Occipital lobe (tissue), 2 donors: ENCODE results near the gene CLIC5. TPM values are rescaled to one million over a fixed set of nuclear protein-coding genes. Genes with fewer than 3 reads are reported as not detected.

Experiments
- DNase-seq: peaks from one replicate; lab custom pipeline; 2025; lab: John Stamatoyannopoulos, UW
- total RNA-seq: library from RNA; depleted of rRNA; stranded (reverse); fragments of >200 nt; gene quantifications from one replicate; pipeline ENCODE4 v1.2.3, GENCODE V29; 2014

The CLIC5 gene
- total RNA-seq, 1 donor from 2014 or later: 0.47 TPM

- no peak for DNase-seq
Observed at GRCh38 chr6:46036911-46037310, 21.3 kb upstream of the CLIC5 start.

DNA sequence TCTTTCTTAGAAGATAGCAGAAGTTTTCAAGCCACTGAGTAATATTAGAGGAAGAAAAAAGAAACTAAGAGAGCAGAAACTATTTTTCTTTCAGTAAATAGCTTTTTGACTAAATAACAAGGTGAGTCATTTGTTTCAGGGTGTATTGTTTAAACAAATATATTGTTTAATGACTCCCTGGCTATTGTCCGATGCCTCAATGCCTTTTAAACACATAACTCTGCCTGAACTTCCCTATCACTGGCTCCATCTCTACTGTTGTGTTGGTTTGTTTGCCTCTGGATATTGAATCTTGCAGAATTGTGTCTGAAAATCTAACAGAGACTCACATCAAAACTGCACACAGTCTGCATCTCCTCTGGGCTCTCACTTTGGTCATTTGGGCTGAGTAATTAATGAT is 19.6 kb upstream of the CLIC5 start:
- no peak for DNase-seq

- no peak for DNase-seq
Observed at GRCh38 chr6:46032110-46032998, 16.7 kb upstream of the CLIC5 start.

DNA sequence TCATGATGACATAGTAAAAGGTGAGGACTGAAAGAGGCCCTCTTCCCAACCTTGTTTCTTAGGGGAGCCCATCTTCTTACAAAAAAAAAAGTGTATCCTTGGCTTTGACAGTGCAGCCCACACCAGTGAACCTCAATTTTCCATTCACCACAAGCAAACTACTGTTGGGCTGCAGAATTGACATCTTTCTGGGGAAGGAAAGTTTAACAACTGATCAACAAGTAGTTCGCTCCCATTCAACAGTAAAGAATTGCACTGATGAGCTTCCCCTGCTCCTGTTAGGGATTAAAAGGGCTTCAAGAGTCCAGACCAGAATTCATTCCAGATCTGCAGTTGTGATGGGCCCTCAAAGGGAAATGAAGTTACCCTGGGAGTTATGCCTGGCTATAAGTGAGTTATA is 13.9 kb upstream of the CLIC5 start:
- no peak for DNase-seq

DNA sequence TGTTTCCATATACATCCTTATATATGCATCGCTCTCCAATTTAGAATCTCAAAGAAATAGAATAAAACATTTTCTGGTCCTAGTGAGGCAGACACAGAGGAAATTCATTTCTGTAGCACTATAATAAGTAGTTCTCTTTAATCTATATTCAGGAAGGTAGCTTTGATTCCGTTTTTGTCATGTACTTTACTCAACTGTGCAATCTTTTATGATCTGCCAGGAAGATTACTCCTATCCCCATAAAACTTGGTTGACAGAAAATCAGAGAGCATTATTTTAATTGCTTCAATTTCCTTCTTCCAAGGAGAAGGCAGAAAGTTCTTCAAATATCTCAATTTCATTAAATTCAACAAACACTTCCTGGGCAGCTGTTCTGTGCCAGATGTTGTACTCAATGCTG is 10.6 kb upstream of the CLIC5 start:
- DNase-seq: no peak

- DNase-seq: no peak
Observed at GRCh38 chr6:46025573-46025972, 9.9 kb upstream of the CLIC5 start.

GRCh38 chr6:46024124-46024769 is 8.6 kb upstream of the CLIC5 start:
- DNase-seq: no peak

DNA sequence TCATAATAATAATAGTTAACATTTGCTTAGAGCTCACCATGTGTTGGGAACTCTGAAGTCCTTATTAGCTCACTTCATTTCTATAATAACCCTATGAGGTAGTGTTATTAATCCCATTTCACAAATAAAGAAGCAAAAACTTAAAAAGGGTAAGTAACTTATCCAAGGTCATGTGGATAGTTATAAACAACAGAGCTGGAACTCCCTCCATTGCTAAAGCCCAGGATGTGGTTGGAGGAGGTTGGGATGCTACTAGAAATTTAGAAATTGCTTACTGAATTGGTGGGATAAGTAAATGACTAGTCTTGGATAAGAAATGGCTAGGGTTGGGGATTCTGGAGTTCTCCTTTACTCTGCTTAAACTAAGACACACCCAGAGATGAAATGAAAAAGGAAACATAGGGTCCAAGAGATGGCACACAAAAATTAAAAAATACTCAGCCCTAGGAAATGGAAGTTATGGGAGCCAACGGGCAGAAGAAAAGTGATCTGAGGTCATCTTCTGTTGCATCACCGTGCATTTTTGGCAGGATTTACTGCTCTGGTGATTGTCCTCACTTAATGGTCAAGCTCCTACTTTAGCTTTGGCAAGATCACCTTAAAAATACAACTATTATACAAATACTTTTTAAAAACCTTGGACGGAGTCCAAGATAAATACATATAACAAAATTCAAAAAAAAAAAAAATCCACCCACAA is 7.7 kb upstream of the CLIC5 start:
- no peak for DNase-seq

DNA sequence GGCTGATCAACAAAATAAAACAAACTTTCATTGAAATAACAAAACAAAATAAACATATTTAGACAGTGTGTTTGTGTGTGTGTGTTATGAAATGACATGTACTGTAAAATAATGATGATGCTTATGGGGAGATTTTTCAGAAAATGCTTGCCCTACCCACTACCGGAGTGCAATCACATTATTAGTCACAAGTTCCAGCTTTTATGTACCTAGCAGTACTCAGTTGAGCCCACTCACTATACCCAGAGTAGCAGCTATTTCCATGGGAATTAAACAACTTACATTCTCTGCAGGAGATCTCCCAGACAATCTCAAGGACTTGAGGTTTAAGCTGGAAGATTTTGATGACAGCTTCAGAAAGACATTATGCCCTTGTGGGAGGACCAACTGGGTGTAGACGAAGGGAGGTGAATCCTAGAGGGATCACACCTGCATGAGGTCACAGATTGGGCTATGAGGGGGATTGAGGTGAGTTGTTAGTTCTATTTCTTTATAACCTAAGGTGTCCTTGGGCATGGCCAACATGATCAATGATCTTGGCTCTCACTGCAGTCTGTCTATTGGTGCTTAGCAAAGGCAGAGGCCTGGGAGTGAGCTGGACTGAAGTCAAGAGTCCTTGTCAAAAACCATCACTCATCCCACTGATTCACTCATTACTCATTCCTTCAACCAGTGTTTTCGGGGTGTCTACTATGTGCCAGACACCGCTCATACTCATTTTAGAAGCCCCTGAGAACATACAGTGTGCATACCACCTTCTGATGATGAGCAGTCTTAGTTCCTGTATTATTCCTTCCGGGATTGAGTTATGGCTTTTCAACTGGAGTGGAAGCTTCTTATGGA is 6.7 kb upstream of the CLIC5 start:
- no peak for DNase-seq

GRCh38 chr6:46017726-46018125 is 2.1 kb upstream of the CLIC5 start:
- DNase-seq: no peak

DNA sequence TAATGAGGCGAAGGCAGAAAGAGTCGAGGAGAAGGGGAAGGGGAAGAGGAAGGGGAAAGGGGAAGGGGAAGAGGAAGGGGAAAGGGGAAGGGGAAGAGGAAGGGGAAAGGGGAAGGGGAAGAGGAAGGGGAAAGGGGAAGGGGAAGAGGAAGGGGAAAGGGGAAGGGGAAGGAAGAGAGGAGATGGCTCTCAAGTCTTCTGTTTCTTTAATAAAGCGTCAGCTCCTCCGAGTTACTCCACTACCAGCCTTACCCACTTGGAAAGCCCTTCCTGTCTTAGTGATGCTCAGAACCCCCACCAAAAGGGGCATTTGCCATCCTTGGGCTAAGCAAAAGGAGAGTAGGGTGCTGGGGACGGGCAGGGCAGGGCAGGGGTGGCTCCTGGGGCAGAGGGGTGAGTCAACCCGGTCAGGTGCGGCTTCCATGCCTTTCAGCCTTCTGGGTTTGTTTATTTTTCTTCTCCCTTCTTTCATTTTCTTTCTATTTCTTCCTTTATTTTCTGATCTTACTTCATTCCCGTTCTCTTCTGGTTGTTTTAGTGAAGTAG is 476 bp upstream of the CLIC5 start:
- DNase-seq: no peak

- DNase-seq: no peak
Observed at GRCh38 chr6:46014511-46015118, 1.0 kb downstream of the CLIC5 start.

- DNase-seq: no peak
Observed at GRCh38 chr6:46014046-46014445, 1.6 kb downstream of the CLIC5 start.

- no peak for DNase-seq
Observed at GRCh38 chr6:46013639-46014038, 2.0 kb downstream of the CLIC5 start.

DNA sequence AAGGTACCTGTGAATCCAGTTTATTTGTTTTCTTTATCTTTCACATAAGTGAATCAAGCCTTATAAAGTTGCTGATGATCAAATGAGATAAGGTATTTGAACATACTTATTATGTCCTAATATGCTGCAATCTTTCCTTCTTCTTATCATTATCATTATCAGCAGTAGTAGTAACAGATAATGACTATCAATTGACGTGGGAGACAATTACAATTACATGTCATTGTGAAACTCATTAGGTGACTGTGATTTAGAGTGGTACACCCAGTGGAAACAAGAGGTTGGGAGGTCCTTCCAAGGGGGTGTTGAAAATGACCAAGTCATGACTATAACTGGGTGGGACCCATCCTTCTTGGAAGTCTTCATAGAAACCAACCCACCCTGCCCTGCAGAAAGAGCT is 2.8 kb downstream of the CLIC5 start:
- no peak for DNase-seq

DNA sequence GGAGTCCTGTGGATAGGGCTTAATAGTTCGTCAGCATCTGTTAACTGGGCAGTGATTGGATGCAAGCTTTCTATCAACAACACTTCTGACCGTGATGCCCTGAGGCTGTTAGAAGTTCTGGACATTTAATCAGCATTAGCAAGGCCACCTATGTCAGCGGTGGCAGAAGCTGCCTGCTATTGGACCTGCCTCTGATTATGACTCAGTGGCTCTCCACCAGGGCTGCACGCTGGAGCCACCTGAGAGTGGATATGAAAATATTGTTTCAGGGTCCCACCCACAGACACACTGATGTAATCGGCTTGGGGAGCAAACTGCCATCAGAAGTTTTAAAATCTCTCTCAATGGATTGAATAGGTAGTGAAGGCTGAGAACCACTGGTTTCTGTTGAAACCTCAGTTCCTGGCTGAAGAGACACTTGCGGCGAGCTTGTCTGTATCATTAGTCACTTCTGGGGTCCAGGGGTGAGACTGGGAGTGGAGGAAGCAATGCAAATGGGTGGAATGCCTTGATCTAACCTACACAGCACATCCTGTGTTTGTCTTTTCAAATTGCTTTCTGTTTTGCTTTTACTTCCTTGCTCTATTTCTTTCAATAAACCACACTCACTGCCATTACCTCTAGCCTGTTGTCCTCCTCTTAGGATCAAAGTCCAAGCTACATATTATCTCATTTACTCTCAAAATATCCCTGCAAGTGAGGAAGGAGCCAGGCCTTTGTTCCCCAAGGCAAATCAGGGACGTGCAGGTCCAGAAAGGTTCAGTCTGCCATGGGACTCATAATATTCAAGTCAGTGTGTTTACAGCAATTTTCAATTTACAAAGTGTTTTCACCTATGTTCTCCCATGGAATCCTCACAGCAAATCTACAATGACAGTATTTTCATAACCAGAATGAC is 4.2 kb downstream of the CLIC5 start:
- no peak for DNase-seq

DNA sequence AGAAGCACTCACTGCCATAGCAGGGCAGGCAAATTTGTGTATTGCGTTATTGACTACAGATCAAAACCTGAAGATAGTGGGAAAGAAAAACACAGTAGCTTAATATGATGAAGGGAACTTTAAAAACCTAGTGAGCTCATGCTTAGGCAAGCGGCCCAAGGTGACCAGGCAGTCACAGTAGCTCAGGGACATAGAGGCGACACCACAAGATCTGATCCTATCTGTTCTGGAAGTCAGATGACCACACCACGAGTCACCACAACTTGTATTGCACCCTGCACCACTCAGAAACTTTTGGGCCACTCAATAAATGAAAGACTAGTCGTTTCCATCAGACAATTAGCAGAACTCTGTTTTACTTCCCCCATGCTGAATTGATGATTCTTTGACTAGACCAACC is 4.9 kb downstream of the CLIC5 start:
- no peak for DNase-seq

DNA sequence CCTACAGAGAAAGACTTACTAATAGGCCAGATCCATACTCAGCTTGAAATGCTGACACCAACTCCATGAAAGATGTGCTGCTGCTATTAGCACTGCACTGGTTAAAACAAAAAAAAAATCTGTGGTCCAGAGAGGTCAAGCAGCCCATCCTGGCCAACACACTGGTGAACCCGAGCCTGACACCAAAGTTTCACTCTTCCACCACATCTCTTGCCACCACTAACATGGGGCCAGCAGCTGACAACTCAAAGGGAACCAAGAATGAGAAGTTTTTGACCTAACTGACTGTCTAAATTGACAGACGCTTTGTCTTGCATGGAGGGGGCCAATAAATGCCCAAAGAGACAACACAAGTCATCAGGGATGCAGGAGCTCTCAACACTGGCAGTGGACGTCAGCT is 5.4 kb downstream of the CLIC5 start:
- DNase-seq: no peak

GRCh38 chr6:46002264-46002663 is 13.4 kb downstream of the CLIC5 start:
- no peak for DNase-seq

- DNase-seq: no peak
Observed at GRCh38 chr6:46000905-46001304, 14.8 kb downstream of the CLIC5 start.
